K562 (cell line): ENCODE data around the gene DENND2C. TPM values are rescaled to one million over a fixed set of nuclear protein-coding genes. Genes with fewer than 3 reads are reported as not detected.

ENCODE experiments used
- ARNT ChIP-seq, 2 experiments: fragments of 450-650 bp; IDR thresholded peaks; 2 replicates each; pipeline ENCODE4 v1.6.1; 2016; ENCODE audit warnings: mild to moderate bottlenecking in 1 of 2
- CHD7 ChIP-seq: fragments of 200-600 bp; sonication (generic); IDR thresholded peaks from one replicate; pipeline ENCODE4 v1.6.1; 2012; ENCODE audit warnings: mild to moderate bottlenecking, low read depth, low read length, inconsistent platforms
- KLF10 ChIP-seq: fragments of 250-450 bp; sonication (Bioruptor Pico); IDR thresholded peaks from 2 replicates; pipeline ENCODE4 v1.6.1; 2021; ENCODE audit warnings: matching md5 sums
- MBD1 ChIP-seq: fragments of 250-450 bp; sonication (Bioruptor Pico); IDR thresholded peaks from 2 replicates; pipeline ENCODE4 v1.8.0; 2022; ENCODE audit warnings: inconsistent platforms
- NBN ChIP-seq: fragments of 450-650 bp; IDR thresholded peaks from 2 replicates; pipeline ENCODE4 v1.6.1; 2016; ENCODE audit warnings: low read depth, mild to moderate bottlenecking
- ZNF140 ChIP-seq: fragments of 250-450 bp; sonication (Bioruptor Pico); IDR thresholded peaks from 2 replicates; pipeline ENCODE4 v1.8.0; 2021; ENCODE audit warnings: moderate library complexity, mild to moderate bottlenecking, inconsistent platforms
- ZNF41 ChIP-seq: fragments of 250-450 bp; sonication (Bioruptor Pico); conservative IDR thresholded peaks from 2 replicates; pipeline ENCODE4 v1.4.0; 2020; ENCODE audit warnings: mild to moderate bottlenecking
- polyA plus RNA-seq, 8 experiments: library from polyadenylated mRNA; depleted of rRNA in 4 of 8; stranded (reverse) in 5 of 8; unstranded in 3 of 8; fragments of >200 nt; fragmentation: Nextera tagmentation in 2 of 8; fragmentation: Illumina TruSeq in 1 of 8; extraction: Ambion mirVana in 2 of 8; extraction: Trizol in 1 of 8; gene quantifications; 2 replicates each; pipeline versions ENCODE4 v1.2.1 to v1.2.3, GENCODE V29; 2011 to 2014; ENCODE audit warnings: inconsistent platforms in 1 of 8, missing spikeins in 1 of 8
- total RNA-seq, 7 experiments: library from RNA; depleted of rRNA in 6 of 7; stranded (reverse); fragments of >200 nt in 6 of 7; fragmentation: Illumina TruSeq in 2 of 7; extraction: Trizol in 2 of 7; gene quantifications; 2 replicates each; pipeline versions ENCODE4 v1.2.1 to v1.2.3, GENCODE V29; 2011 to 2021; ENCODE audit warnings: low replicate concordance in 1 of 7

The DENND2C gene
- total and polyA plus RNA-seq, 9 of the 15 experiments (the other 6 are each of a cell fraction or from before 2014, with no cell fraction given): 0.03 to 0.25 (median 0.14) TPM

GRCh38 chr1:114552106-114552639, 117.7 kb downstream of the DENND2C start (continued):
- TF ChIP-seq CHD7: no peak
- TF ChIP-seq ZNF41 (CRISPR knock-in tag): no peak
- TF ChIP-seq ZNF140: no peak
- TF ChIP-seq MBD1 (CRISPR knock-in tag): no peak
- no peak for TF ChIP-seq NBN
- no peak for TF ChIP-seq KLF10 (CRISPR knock-in tag)
- TF ChIP-seq ARNT (IDR thresholded peaks at IDR 0.05): no peak
